GM23338 (cell line): ENCODE measurements around the gene GBF1. TPM values are rescaled to one million over a fixed set of nuclear protein-coding genes. Genes with fewer than 3 reads are reported as not detected.

ENCODE experiments used
- ATAC-seq: fragments of 200-7000 bp; cut with Tn5 transposase; 3 replicates; pipeline ENCODE4 v1.9.1; 2020
- DNase-seq: peaks from one replicate; pipeline ENCODE4 v3.0.0-alpha.2; 2015; ENCODE audit warnings: low spot score
- H2AFZ ChIP-seq: fragments of 200-600 bp; sonication (generic); 2 replicates; pipeline ENCODE4 v1.8.0; 2016; ENCODE audit warnings: antibody characterized with exemption, mild to moderate bottlenecking, moderate library complexity
- H3F3A ChIP-seq: fragments of 200-600 bp; sonication (generic); replicated peaks from 2 replicates; pipeline ENCODE4 v1.8.0; 2017; ENCODE audit warnings: antibody characterized with exemption, mixed run types, low read depth
- H3K27ac ChIP-seq: fragments of 200-600 bp; sonication (generic); 2 replicates; pipeline ENCODE4 v1.6.1; 2016; ENCODE audit warnings: low read depth
- H3K27me3 ChIP-seq: fragments of 200-600 bp; sonication (generic); 2 replicates; pipeline ENCODE4 v1.8.0; 2016; ENCODE audit warnings: mild to moderate bottlenecking, mixed run types, moderate library complexity; ENCODE audit not compliant: insufficient read depth
- H3K36me3 ChIP-seq: fragments of 200-600 bp; sonication (generic); 2 replicates; pipeline ENCODE4 v1.8.0; 2016; ENCODE audit warnings: mild to moderate bottlenecking; ENCODE audit not compliant: insufficient read depth
- H3K4me1 ChIP-seq: fragments of 200-600 bp; sonication (generic); 2 replicates; pipeline ENCODE4 v1.8.0; 2016; ENCODE audit warnings: mild to moderate bottlenecking, moderate library complexity; ENCODE audit not compliant: insufficient read depth
- H3K4me2 ChIP-seq: fragments of 200-600 bp; sonication (generic); 2 replicates; pipeline ENCODE4 v1.7.1; 2017; ENCODE audit warnings: mixed run types
- H3K4me3 ChIP-seq: fragments of 200-600 bp; sonication (generic); 2 replicates; pipeline ENCODE4 v1.6.1; 2016; ENCODE audit warnings: mixed run types
- H3K79me2 ChIP-seq: fragments of 200-600 bp; sonication (generic); replicated peaks from 2 replicates; pipeline ENCODE4 v1.8.0; 2017; ENCODE audit warnings: mild to moderate bottlenecking; ENCODE audit not compliant: insufficient read depth
- H3K9me2 ChIP-seq: fragments of 200-600 bp; sonication (generic); 2 replicates; pipeline ENCODE4 v1.8.0; 2017; ENCODE audit not compliant: insufficient read depth
- H4K20me1 ChIP-seq: fragments of 200-600 bp; sonication (generic); replicated peaks from 2 replicates; pipeline ENCODE4 v1.8.0; 2017; ENCODE audit warnings: mild to moderate bottlenecking; ENCODE audit not compliant: insufficient read depth
- H3K27ac Mint-ChIP-seq: 2 replicates; pipeline ENCODE4 v1.8.0; 2020; ENCODE audit warnings: inconsistent platforms, mild to moderate bottlenecking, moderate library complexity, mixed read lengths
- H3K27me3 Mint-ChIP-seq: 3 replicates; pipeline ENCODE4 v1.8.0; 2022; ENCODE audit warnings: low read depth, mild to moderate bottlenecking, moderate library complexity, mixed read lengths, inconsistent platforms; ENCODE audit not compliant: insufficient read depth, poor library complexity
- H3K36me3 Mint-ChIP-seq: 3 replicates; pipeline ENCODE4 v1.8.0; 2021; ENCODE audit warnings: low read depth, mild to moderate bottlenecking, inconsistent platforms, moderate library complexity, mixed read lengths
- H3K4me1 Mint-ChIP-seq: 3 replicates; pipeline ENCODE4 v1.8.0; 2020; ENCODE audit warnings: mild to moderate bottlenecking, inconsistent platforms, mixed read lengths
- H3K4me3 Mint-ChIP-seq: 3 replicates; pipeline ENCODE4 v1.8.0; 2021; ENCODE audit warnings: moderate library complexity, mild to moderate bottlenecking, inconsistent platforms, mixed read lengths
- H3K9me3 Mint-ChIP-seq: 3 replicates; pipeline ENCODE4 v1.8.0; 2020; ENCODE audit warnings: moderate library complexity, mild to moderate bottlenecking, inconsistent platforms, mixed read lengths
- JUNB ChIP-seq: IDR thresholded peaks from one replicate; pipeline ENCODE4 v1.6.1; 2016; ENCODE audit warnings: antibody characterized with exemption; ENCODE audit not compliant: unreplicated experiment
- POLR2AphosphoS5 ChIP-seq: IDR thresholded peaks from 2 replicates; pipeline ENCODE4 v1.6.1; 2016; ENCODE audit warnings: antibody characterized with exemption, low read depth
- STAT1 ChIP-seq: IDR thresholded peaks from one replicate; pipeline ENCODE4 v1.6.1; 2016; ENCODE audit warnings: antibody characterized with exemption; ENCODE audit not compliant: unreplicated experiment
- ZNF114 ChIP-seq: fragments of 250-450 bp; sonication (Bioruptor Pico); IDR thresholded peaks from 2 replicates; pipeline ENCODE4 v1.5.0; 2020; ENCODE audit warnings: mild to moderate bottlenecking, moderate library complexity
- ZNF331 ChIP-seq: fragments of 250-450 bp; sonication (Bioruptor Pico); IDR thresholded peaks from 2 replicates; pipeline ENCODE4 v1.5.0; 2020; ENCODE audit warnings: low read depth, mild to moderate bottlenecking, moderate library complexity
- polyA plus RNA-seq: library from polyadenylated mRNA; unstranded; fragments of >200 nt; fragmentation: Nextera tagmentation; extraction: Ambion mirVana; gene quantifications from 2 replicates; pipeline ENCODE4 v1.2.1, GENCODE V29; 2016
- total RNA-seq: library from RNA; depleted of rRNA; stranded (reverse); fragments of >200 nt; shearing (Covaris generic); gene quantifications from 2 replicates; pipeline ENCODE4 v1.2.3, GENCODE V29; 2014
- TF ChIP-seq, protein P1 (sequence below): IDR thresholded peaks from 2 replicates; pipeline ENCODE4 v1.6.1; 2016; ENCODE audit warnings: antibody characterized with exemption
- TF ChIP-seq, protein P2 (sequence below), 2 experiments: fragments of 200-600 bp in 1 of 2; sonication (generic) in 1 of 2; conservative IDR thresholded peaks; 2 replicates each; pipeline versions ENCODE4 v1.5.1 to v1.6.1; 2016 to 2017; ENCODE audit warnings: antibody characterized with exemption in 2 of 2, low read depth in 2 of 2, mild to moderate bottlenecking in 2 of 2, moderate library complexity in 1 of 2
- TF ChIP-seq, protein P3 (sequence below): IDR thresholded peaks from one replicate; pipeline ENCODE4 v1.6.1; 2018; ENCODE audit warnings: antibody characterized with exemption; ENCODE audit not compliant: unreplicated experiment

Gene GBF1
- total and polyA plus RNA-seq, 2 experiments from 2014 or later, result 6.5 to 27.2 TPM

DNA sequence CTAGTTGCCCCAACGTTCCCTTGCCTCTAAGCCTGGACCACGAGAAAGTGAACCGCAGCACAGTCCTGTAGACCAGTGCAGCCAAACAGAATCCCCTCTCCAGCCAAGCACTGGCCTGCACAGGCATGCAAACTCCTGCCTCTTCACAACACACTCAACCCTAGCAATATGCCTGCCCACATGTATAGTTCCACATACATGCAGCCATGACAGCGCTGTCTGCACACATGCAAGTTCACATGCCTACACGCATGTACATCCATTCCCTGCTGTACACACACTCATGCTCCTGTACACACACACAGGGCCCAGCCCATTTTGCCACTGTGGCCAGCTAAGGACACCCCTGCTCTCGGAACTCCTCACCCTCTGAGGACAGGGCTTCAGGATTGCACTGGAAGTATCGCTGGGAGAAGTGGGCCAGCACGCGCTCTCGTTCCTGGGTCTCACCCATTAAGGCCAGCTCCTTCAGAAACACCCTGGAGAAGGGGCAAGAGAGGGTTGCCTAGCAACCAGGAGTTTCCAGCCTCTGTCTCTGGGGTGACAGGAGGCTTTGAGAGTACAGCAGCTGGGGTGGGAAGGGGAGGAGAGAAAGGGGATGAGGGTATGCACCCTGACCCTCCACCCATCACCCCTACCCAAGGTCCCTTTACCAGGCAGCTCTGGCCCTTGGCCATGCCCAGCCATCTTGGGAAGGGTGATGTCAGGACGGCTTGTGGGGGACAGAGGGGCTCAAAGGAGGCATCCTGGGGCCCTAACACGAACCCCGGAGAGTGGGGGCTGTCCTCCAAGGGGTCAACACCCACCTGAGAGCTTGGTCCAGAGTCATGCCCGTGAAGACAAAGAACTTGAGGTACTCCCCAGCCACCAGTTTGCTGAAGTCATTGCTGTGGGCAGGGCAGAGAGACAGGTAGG is 166.3 kb downstream of the GBF1 start:
- ATAC-seq (no peak), DNase-seq (no peak)
- no peak overlapping the region for H3K27ac ChIP-seq
- H3K9me2 ChIP-seq, result no peaks in the 10 kb centered on the region
- H3K4me1 ChIP-seq, result peaks cover 16% of the 10 kb centered on the region
- H3K36me3 ChIP-seq, result no peaks in the 10 kb centered on the region
- Mint-ChIP-seq H3K9me3 (no peaks in the 10 kb centered on the region), H3K27ac (no peak overlapping the region), H3K4me1 (peaks cover 34% of the 10 kb centered on the region), H3K36me3 (peaks cover 2% of the 10 kb centered on the region; the same call in 1 of the 3 replicates), H3K4me3 (peak overlapping the region; percentile 61), H3K27me3 (peaks cover 52% of the 10 kb centered on the region)
- TF ChIP-seq, protein P1, sequence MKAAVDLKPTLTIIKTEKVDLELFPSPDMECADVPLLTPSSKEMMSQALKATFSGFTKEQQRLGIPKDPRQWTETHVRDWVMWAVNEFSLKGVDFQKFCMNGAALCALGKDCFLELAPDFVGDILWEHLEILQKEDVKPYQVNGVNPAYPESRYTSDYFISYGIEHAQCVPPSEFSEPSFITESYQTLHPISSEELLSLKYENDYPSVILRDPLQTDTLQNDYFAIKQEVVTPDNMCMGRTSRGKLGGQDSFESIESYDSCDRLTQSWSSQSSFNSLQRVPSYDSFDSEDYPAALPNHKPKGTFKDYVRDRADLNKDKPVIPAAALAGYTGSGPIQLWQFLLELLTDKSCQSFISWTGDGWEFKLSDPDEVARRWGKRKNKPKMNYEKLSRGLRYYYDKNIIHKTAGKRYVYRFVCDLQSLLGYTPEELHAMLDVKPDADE, result no peak
- TF ChIP-seq POLR2AphosphoS5, result no peak
- no peak for TF ChIP-seq JUNB
- TF ChIP-seq STAT1, result no peak
- TF ChIP-seq, protein P2, sequence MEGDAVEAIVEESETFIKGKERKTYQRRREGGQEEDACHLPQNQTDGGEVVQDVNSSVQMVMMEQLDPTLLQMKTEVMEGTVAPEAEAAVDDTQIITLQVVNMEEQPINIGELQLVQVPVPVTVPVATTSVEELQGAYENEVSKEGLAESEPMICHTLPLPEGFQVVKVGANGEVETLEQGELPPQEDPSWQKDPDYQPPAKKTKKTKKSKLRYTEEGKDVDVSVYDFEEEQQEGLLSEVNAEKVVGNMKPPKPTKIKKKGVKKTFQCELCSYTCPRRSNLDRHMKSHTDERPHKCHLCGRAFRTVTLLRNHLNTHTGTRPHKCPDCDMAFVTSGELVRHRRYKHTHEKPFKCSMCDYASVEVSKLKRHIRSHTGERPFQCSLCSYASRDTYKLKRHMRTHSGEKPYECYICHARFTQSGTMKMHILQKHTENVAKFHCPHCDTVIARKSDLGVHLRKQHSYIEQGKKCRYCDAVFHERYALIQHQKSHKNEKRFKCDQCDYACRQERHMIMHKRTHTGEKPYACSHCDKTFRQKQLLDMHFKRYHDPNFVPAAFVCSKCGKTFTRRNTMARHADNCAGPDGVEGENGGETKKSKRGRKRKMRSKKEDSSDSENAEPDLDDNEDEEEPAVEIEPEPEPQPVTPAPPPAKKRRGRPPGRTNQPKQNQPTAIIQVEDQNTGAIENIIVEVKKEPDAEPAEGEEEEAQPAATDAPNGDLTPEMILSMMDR (conservative IDR thresholded peaks at IDR 0.05; ENCODE audit: low read depth in 2 of 2), result no peak
- H4K20me1 ChIP-seq, result no peaks in the 10 kb centered on the region
- 0 out of 2 replicates have a peak overlapping the region, but pooled peaks have one; percentile 94 for H2AFZ ChIP-seq
- peaks cover 7% of the 10 kb centered on the region for H3F3A ChIP-seq
- H3K4me2 ChIP-seq, result peak overlapping the region; percentile 98
- no peaks in the 10 kb centered on the region for H3K79me2 ChIP-seq
- H3K4me3 ChIP-seq, result peak overlapping the region; percentile 75
- peaks cover 53% of the 10 kb centered on the region for H3K27me3 ChIP-seq

DNA sequence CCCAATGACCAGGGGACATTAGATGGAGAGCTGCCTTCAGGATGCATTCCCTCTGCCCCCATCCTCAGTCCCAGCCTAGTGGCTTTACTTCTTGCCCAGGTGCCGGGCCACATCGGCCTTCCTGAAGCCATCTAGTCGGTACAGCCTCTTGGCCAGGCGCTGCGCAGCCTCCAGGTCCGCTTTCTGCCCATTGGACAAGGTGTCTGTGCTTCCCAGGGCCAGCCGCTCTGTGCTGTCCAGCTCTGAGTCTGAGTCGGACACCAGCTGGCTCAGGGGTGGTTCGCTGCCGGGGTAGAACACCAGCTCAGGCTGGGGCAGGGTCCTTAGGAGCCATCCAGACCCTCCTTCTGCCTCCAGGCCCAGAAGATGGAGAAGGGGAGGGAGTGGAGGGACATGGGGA is 167.0 kb downstream of the GBF1 start:
- no peaks in the 10 kb centered on the region for H3K36me3 ChIP-seq
- H3K27me3 Mint-ChIP-seq, result peaks cover 52% of the 10 kb centered on the region
- TF ChIP-seq POLR2AphosphoS5 (no peak), ZNF114 (CRISPR knock-in tag) (no peak), STAT1 (no peak), ZNF331 (CRISPR knock-in tag) (no peak)
- TF ChIP-seq, protein P3, sequence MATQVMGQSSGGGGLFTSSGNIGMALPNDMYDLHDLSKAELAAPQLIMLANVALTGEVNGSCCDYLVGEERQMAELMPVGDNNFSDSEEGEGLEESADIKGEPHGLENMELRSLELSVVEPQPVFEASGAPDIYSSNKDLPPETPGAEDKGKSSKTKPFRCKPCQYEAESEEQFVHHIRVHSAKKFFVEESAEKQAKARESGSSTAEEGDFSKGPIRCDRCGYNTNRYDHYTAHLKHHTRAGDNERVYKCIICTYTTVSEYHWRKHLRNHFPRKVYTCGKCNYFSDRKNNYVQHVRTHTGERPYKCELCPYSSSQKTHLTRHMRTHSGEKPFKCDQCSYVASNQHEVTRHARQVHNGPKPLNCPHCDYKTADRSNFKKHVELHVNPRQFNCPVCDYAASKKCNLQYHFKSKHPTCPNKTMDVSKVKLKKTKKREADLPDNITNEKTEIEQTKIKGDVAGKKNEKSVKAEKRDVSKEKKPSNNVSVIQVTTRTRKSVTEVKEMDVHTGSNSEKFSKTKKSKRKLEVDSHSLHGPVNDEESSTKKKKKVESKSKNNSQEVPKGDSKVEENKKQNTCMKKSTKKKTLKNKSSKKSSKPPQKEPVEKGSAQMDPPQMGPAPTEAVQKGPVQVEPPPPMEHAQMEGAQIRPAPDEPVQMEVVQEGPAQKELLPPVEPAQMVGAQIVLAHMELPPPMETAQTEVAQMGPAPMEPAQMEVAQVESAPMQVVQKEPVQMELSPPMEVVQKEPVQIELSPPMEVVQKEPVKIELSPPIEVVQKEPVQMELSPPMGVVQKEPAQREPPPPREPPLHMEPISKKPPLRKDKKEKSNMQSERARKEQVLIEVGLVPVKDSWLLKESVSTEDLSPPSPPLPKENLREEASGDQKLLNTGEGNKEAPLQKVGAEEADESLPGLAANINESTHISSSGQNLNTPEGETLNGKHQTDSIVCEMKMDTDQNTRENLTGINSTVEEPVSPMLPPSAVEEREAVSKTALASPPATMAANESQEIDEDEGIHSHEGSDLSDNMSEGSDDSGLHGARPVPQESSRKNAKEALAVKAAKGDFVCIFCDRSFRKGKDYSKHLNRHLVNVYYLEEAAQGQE, result no peak
- no peaks in the 10 kb centered on the region for H3K9me2 ChIP-seq
- peaks cover 49% of the 10 kb centered on the region for H3K27me3 ChIP-seq
- H3K79me2 ChIP-seq, result no peaks in the 10 kb centered on the region
- no peak overlapping the region for H3K4me3 Mint-ChIP-seq
- no peak overlapping the region for H3K4me2 ChIP-seq
- H3K4me1 ChIP-seq, result peaks cover 16% of the 10 kb centered on the region
- peaks cover 2% of the 10 kb centered on the region; the same call in 1 of the 3 replicates for H3K36me3 Mint-ChIP-seq
- H3K27ac Mint-ChIP-seq, result no peak overlapping the region
- DNase-seq, result no peak
- no peaks in the 10 kb centered on the region for H3K9me3 Mint-ChIP-seq
- H3F3A ChIP-seq, result peaks cover 7% of the 10 kb centered on the region
- no peak overlapping the region for H3K4me3 ChIP-seq
- ATAC-seq, result no peak
- no peak overlapping the region for H2AFZ ChIP-seq
- H3K4me1 Mint-ChIP-seq, result peaks cover 34% of the 10 kb centered on the region
- H3K27ac ChIP-seq, result no peak overlapping the region
- no peaks in the 10 kb centered on the region for H4K20me1 ChIP-seq
